HCT116 (cell line): ENCODE results near the gene IL9.

Source experiments
- EGR1 ChIP-seq: IDR thresholded peaks from 2 replicates; pipeline ENCODE4 v1.6.1; 2012; ENCODE audit warnings: low read depth
- EZH2 ChIP-seq: fragments of 200-600 bp; sonication (generic); IDR thresholded peaks from 2 replicates; pipeline ENCODE4 v1.6.1; 2017; ENCODE audit warnings: antibody characterized with exemption, mixed run types
- EZH2phosphoT487 ChIP-seq: fragments of 200-600 bp; IDR thresholded peaks from 2 replicates; pipeline ENCODE4 v1.6.1; 2018; ENCODE audit warnings: antibody characterized with exemption, borderline replicate concordance
- POLR2A ChIP-seq: IDR thresholded peaks from 2 replicates; pipeline ENCODE4 v1.7.0; 2011; ENCODE audit warnings: borderline replicate concordance; ENCODE audit not compliant: insufficient read depth, insufficient read length; ENCODE audit errors: extremely low read depth
- YY1 ChIP-seq: IDR thresholded peaks from 2 replicates; pipeline ENCODE4 v1.6.1; 2011; ENCODE audit warnings: low read length, low read depth, moderate library complexity, mild to moderate bottlenecking; ENCODE audit not compliant: insufficient replicate concordance; ENCODE audit errors: extremely low read depth
- TF ChIP-seq, protein P1 (sequence below): IDR thresholded peaks from 2 replicates; pipeline ENCODE4 v1.6.1; 2012
- TF ChIP-seq, protein P2 (sequence below), 3 experiments: fragments of 200-600 bp in 1 of 3; sonication (generic) in 1 of 3; IDR thresholded peaks in 2 of 3; conservative IDR thresholded peaks in 1 of 3; 2 replicates each; pipeline ENCODE4 v1.5.1; 2012 to 2017; ENCODE audit warnings: low read depth in 2 of 3, low read length in 2 of 3, antibody characterized with exemption in 1 of 3, borderline replicate concordance in 1 of 3, control low read depth in 1 of 3, mild to moderate bottlenecking in 1 of 3, mixed read lengths in 1 of 3, mixed run types in 1 of 3, moderate library complexity in 1 of 3; ENCODE audit not compliant: insufficient read depth in 1 of 3

DNA sequence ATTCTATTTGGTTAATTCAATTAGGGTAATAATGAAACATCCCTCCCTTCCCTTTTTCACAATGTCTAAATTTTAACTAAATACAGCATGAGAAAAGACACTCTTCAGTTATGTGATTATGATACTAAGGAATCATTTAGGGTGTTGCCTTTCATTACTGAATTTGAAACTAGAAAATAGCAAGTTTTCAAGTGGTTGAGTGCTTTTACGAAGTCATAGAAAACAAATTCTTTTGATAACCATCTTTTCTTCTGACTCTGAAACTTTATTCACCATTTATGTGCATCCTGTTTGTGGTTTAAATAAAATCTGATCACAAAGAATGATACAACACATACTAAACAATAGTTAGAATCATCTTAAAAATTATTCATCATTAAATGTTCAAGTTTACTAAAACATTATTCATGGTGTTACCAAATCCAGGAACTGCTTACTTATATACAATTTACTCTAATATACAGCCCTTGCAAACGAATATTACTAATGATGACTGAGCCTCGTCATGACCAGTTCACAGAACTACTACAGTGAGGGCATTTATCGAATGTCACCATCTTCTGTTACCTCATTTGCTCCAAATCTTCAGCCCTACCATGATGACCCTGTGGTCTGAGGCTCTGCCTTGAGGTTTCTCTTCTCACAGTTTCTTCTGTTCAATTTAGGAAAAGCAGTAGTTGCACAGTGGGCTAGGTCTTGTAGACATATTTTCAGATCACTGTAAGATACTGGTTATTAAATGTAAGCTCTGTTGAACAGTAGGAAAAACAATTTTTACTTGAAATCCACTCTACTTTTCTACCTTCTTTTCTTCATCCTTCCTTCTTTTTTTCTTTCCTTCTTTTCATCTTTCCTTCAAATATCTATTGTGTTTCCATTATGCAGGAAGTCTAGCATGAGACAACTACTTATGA, 18.3 kb upstream of the IL9 start:
- TF ChIP-seq EZH2phosphoT487 (no peak; the same call in 1 of the 2 replicates), YY1 (no peak), POLR2A (no peak), EZH2 (no peak; the same call in 1 of the 2 replicates), EGR1 (no peak)
- TF ChIP-seq, protein P1, sequence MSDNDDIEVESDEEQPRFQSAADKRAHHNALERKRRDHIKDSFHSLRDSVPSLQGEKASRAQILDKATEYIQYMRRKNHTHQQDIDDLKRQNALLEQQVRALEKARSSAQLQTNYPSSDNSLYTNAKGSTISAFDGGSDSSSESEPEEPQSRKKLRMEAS = no peak
- TF ChIP-seq, protein P2, sequence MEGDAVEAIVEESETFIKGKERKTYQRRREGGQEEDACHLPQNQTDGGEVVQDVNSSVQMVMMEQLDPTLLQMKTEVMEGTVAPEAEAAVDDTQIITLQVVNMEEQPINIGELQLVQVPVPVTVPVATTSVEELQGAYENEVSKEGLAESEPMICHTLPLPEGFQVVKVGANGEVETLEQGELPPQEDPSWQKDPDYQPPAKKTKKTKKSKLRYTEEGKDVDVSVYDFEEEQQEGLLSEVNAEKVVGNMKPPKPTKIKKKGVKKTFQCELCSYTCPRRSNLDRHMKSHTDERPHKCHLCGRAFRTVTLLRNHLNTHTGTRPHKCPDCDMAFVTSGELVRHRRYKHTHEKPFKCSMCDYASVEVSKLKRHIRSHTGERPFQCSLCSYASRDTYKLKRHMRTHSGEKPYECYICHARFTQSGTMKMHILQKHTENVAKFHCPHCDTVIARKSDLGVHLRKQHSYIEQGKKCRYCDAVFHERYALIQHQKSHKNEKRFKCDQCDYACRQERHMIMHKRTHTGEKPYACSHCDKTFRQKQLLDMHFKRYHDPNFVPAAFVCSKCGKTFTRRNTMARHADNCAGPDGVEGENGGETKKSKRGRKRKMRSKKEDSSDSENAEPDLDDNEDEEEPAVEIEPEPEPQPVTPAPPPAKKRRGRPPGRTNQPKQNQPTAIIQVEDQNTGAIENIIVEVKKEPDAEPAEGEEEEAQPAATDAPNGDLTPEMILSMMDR (IDR thresholded peaks at IDR 0.05 in 2 of 3, conservative IDR thresholded peaks at IDR 0.05 in 1 of 3; ENCODE audit: borderline replicate concordance in 1 of 3, insufficient read depth in 1 of 3, low read depth in 2 of 3, low read length in 2 of 3) = no peak
